Breast epithelium (tissue), 4 donors: Measurements from ENCODE around the gene NBEAL2. TPM values are rescaled to one million over a fixed set of nuclear protein-coding genes. Genes with fewer than 3 reads are reported as not detected.

Source experiments
- DNase-seq, 2 donors: peaks; one replicate each; pipeline ENCODE4 v3.0.0-alpha.2; 2019; ENCODE audit warnings: low spot score in 2 of 2
- H3K27ac ChIP-seq, 2 donors: fragments of 200-600 bp; sonication (generic) in 1 of 2; one replicate each; pipeline ENCODE4 v1.5.1; 2016 to 2019; ENCODE audit warnings: mild to moderate bottlenecking in 1 of 2
- H3K27me3 ChIP-seq, 2 donors: fragments of 200-600 bp; sonication (generic) in 1 of 2; one replicate each; pipeline versions ENCODE4 v1.5.1 to v1.6.0; 2017 to 2019; ENCODE audit warnings: control low read depth in 1 of 2, mild to moderate bottlenecking in 1 of 2
- H3K36me3 ChIP-seq: fragments of 200-600 bp; one replicate; pipeline ENCODE4 v1.5.1; 2019
- H3K4me1 ChIP-seq, 2 donors: fragments of 200-600 bp; sonication (generic); one replicate each; pipeline ENCODE4 v1.5.1; 2016 to 2019; ENCODE audit warnings: control low read depth in 1 of 2
- H3K4me3 ChIP-seq, 3 donors: fragments of 200-600 bp; sonication (generic); 1 replicate in 2 of 3; 2 replicates in 1 of 3; pipeline ENCODE4 v1.5.1; 2016 to 2019; ENCODE audit warnings: mild to moderate bottlenecking in 3 of 3, moderate library complexity in 2 of 3
- H3K9me3 ChIP-seq, 2 donors: fragments of 200-600 bp; sonication (generic) in 1 of 2; one replicate each; pipeline ENCODE4 v1.5.1; 2016 to 2019; ENCODE audit warnings: control low read depth in 1 of 2
- CTCF ChIP-seq, 3 donors: fragments of 450-650 bp; IDR thresholded peaks; one replicate each; pipeline ENCODE4 v1.5.1; 2016 to 2017; ENCODE audit warnings: antibody characterized with exemption in 3 of 3, mild to moderate bottlenecking in 3 of 3, moderate library complexity in 3 of 3
- POLR2A ChIP-seq: fragments of 450-650 bp; IDR thresholded peaks from one replicate; pipeline ENCODE4 v1.6.1; 2016; ENCODE audit warnings: antibody characterized with exemption, mild to moderate bottlenecking, moderate library complexity
- POLR2AphosphoS5 ChIP-seq, 3 donors: sonication (generic); formaldehyde crosslinking; IDR thresholded peaks; one replicate each; pipeline ENCODE4 v1.6.1; 2017; ENCODE audit warnings: antibody characterized with exemption in 3 of 3
- intact Hi-C: fragments of 100-400 bp; cut with DNase I; formaldehyde crosslinking; loops from one replicate; pipeline ENCODE4 v1.15.1; 2023; ENCODE audit warnings: low total_unique reads
- total RNA-seq, 3 donors: library from RNA; depleted of rRNA; stranded (reverse); fragments of >200 nt; gene quantifications; one replicate each; pipeline ENCODE4 v1.1.0, GENCODE V29; 2016

NBEAL2 gene
- total RNA-seq, 3 donors from 2014 or later, result 16.8 to 58.3 (median 54.4) TPM

DNA sequence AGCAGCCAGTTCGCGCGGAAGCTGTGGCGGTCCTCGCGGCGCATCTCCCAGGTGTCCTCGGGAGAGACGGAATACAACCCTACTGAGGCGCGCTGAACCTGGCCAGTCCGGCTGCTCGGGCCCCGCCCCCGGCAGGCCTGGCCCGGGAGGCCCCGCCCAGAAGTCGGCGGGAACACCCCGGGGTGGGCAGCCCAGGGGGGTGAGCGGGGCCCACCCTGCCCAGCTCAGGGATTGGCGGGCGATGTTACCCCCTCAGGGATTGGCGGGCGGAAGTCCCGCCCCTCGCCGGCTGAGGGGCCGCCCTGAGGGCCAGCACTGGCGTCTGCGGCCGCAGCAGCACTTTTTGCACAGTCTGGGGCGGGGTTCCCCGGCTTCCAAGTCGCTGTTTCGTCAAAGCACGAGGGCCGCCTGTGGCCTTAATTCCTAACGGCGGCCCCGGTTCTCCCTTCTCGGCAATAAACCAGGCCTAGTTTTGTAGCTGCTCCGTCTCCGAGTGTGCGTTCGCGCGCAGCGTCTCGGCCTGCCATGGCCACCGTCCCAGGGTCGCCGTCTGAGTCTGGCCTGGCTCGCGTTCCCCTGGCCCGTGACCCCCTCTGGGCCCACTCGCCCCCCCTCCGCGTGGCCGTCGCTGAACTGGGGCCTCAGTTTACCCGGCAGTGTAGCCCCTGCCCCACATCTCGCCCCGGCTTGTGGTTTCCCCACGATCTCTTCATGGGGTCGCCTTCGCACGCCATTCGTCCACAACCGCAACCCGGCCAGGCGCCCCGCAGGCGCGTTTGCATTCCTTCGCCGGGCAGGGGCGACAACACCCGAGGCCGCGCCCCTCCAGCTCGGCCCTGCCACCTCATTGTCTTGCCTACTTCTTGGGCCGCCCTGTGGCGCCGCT is 30.0 kb downstream of the NBEAL2 start:
- no peaks in the 10 kb centered on the region for H3K36me3 ChIP-seq
- H3K4me3 ChIP-seq, result peak overlapping the region; percentile 55 to 65 (median 59)
- intact Hi-C loops, result no loop called here
- peak overlapping the region; percentile 85 to 87 for H3K27ac ChIP-seq
- DNase-seq, result peak; percentile 76 to 84
- H3K4me1 ChIP-seq, result no peaks in the 10 kb centered on the region
- TF ChIP-seq POLR2AphosphoS5 (IDR thresholded peaks at IDR 0.05) (peak; percentile 61 to 81 (median 75)), CTCF (IDR thresholded peaks at IDR 0.05) (no peak)
- no peaks in the 10 kb centered on the region for H3K9me3 ChIP-seq
- H3K27me3 ChIP-seq, result no peaks in the 10 kb centered on the region

DNA sequence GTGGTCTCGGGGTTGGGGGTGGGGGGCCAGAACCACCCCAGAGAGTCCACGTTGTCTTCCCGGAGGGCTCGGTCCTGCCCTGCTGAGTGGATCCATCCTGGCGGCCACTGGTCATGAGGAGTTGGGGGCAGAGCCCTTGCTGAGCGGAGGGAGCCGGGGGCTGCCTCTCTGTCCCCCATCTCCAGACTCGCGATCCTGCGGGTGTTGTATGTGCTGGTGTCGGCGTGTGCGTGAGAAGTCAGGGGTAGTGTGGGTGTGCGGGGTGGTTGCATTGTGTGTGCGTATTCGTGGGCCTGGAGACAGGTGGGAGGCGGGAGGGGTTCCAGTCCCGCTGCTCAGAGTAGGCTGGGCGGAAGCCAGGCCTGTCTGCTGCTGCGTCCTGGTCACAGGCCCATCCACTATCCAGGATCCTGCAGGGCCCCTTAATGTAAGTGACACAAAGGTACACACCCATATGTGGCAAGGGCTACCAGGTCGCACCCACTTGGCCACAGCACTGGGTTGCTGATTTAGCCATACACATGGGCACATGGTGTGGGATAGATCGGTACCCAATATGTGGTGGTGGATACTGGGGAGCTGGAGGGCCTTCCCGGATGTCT is 30.7 kb downstream of the NBEAL2 start:
- H3K4me3 ChIP-seq, result peak overlapping the region; percentile 55 to 65 (median 59)
- peak in 1 of 2 donors; percentile 49 for DNase-seq
- no peaks in the 10 kb centered on the region for H3K9me3 ChIP-seq
- peak overlapping the region; percentile 85 to 87 for H3K27ac ChIP-seq
- H3K27me3 ChIP-seq, result no peaks in the 10 kb centered on the region
- no peaks in the 10 kb centered on the region for H3K4me1 ChIP-seq
- no peaks in the 10 kb centered on the region for H3K36me3 ChIP-seq
- TF ChIP-seq POLR2AphosphoS5 (IDR thresholded peaks at IDR 0.05), result no peak
- intact Hi-C loops, result no loop called here

- Histone ChIP-seq H3K4me1 (no peaks in the 10 kb centered on the region), H3K9me3 (no peaks in the 10 kb centered on the region), H3K36me3 (no peaks in the 10 kb centered on the region), H3K27me3 (no peaks in the 10 kb centered on the region), H3K27ac (no peak overlapping the region), H3K4me3 (no peak overlapping the region)
- intact Hi-C loops, result no loop called here
- DNase-seq, result no peak
- no peak for TF ChIP-seq POLR2A
- no peak for TF ChIP-seq POLR2AphosphoS5 (IDR thresholded peaks at IDR 0.05)
- TF ChIP-seq CTCF (IDR thresholded peaks at IDR 0.05), result no peak
Measured at GRCh38 chr3:47010910-47011309, 31.4 kb downstream of the NBEAL2 start.

DNA sequence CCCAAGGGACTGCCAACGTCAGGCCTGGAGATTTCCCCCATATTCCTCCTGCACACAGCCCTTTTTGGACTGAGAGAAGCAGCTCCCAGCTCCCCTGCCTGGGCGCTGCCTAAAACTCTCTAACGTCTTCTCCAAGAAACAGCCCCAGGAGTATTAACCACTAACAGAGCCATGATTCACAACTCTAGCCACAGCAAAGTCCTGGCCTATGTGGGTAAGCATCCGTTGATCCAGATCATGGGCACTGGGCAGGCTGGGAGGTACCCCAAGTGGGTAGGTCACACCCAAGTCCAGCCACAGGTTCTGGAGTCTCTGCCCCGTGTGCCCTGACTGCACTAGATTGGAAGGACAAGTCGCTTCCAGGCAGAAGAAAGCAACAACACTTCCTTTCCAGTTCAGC is 31.9 kb downstream of the NBEAL2 start:
- H3K4me1 ChIP-seq, result no peaks in the 10 kb centered on the region
- DNase-seq, result no peak
- intact Hi-C loops, result no loop called here
- H3K36me3 ChIP-seq, result no peaks in the 10 kb centered on the region
- no peak overlapping the region for H3K27ac ChIP-seq
- TF ChIP-seq POLR2A (no peak), POLR2AphosphoS5 (IDR thresholded peaks at IDR 0.05) (no peak), CTCF (IDR thresholded peaks at IDR 0.05) (no peak)
- H3K4me3 ChIP-seq, result no peak overlapping the region
- H3K27me3 ChIP-seq, result no peaks in the 10 kb centered on the region
- H3K9me3 ChIP-seq, result no peaks in the 10 kb centered on the region

- H3K4me1 ChIP-seq, result no peaks in the 10 kb centered on the region
- no peak overlapping the region for H3K4me3 ChIP-seq
- peaks cover 4% of the 10 kb centered on the region for H3K36me3 ChIP-seq
- intact Hi-C loops, result no loop called here
- no peak for DNase-seq
- H3K27me3 ChIP-seq, result no peaks in the 10 kb centered on the region
- no peaks in the 10 kb centered on the region for H3K9me3 ChIP-seq
- no peak overlapping the region for H3K27ac ChIP-seq
- TF ChIP-seq POLR2A (no peak), CTCF (IDR thresholded peaks at IDR 0.05) (no peak), POLR2AphosphoS5 (IDR thresholded peaks at IDR 0.05) (no peak)
Measured at GRCh38 chr3:47012342-47013230, 33.1 kb downstream of the NBEAL2 start.
